Thoracic aorta (tissue), 2 donors: Measurements from ENCODE around the gene SLC25A11. TPM values are rescaled to one million over a fixed set of nuclear protein-coding genes. Genes with fewer than 3 reads are reported as not detected.

Experiments
- ATAC-seq: fragments of 150-250 bp; one replicate; pipeline ENCODE4 v1.8.0; 2017; ENCODE audit warnings: low read depth; ENCODE audit not compliant: insufficient number of reproducible peaks, low FRiP score
- DNase-seq: peaks from one replicate; pipeline ENCODE4 v3.0.0-alpha.2; 2020; ENCODE audit warnings: low spot score
- H3K27ac ChIP-seq, 2 donors: fragments of 200-600 bp; sonication (generic); 1 replicate in 1 of 2; 2 replicates in 1 of 2; pipeline ENCODE4 v1.5.1; 2016; ENCODE audit warnings: mild to moderate bottlenecking in 2 of 2, moderate library complexity in 2 of 2
- H3K27me3 ChIP-seq: fragments of 200-600 bp; sonication (generic); replicated peaks from 2 replicates; pipeline ENCODE4 v1.6.0; 2016; ENCODE audit warnings: mild to moderate bottlenecking; ENCODE audit not compliant: insufficient read depth
- H3K36me3 ChIP-seq: fragments of 200-600 bp; sonication (generic); one replicate; pipeline ENCODE4 v1.5.1; 2016
- H3K4me1 ChIP-seq, 2 donors: fragments of 200-600 bp; sonication (generic); 1 replicate in 1 of 2; 2 replicates in 1 of 2; pipeline versions ENCODE4 v1.5.1 to v1.6.0; 2016; ENCODE audit warnings: low read depth in 2 of 2, mild to moderate bottlenecking in 1 of 2; ENCODE audit not compliant: control insufficient read depth in 1 of 2
- H3K4me3 ChIP-seq: fragments of 200-600 bp; sonication (generic); 2 replicates; pipeline ENCODE4 v1.5.1; 2016; ENCODE audit warnings: mild to moderate bottlenecking
- H3K9me3 ChIP-seq: fragments of 200-600 bp; sonication (generic); 2 replicates; pipeline ENCODE4 v1.5.1; 2016
- total RNA-seq, 2 donors: library from RNA; depleted of rRNA; stranded (reverse); fragments of >200 nt; gene quantifications; one replicate each; pipeline versions ENCODE4 v1.1.0 to v1.2.3, GENCODE V29; 2016
- TF ChIP-seq, protein P1 (sequence below): fragments of 200-600 bp; sonication (generic); IDR thresholded peaks from one replicate; pipeline ENCODE4 v1.5.1; 2019; ENCODE audit warnings: antibody characterized with exemption

Gene SLC25A11
- total RNA-seq, 2 donors from 2014 or later, result 27.0 to 39.7 TPM

GRCh38 chr17:4939546-4939795 is 375 bp downstream of the SLC25A11 start:
- Histone ChIP-seq H3K4me1 (peaks cover 21 to 54% of the 10 kb centered on the region in 2 donors), H3K36me3 (peaks cover 22% of the 10 kb centered on the region), H3K4me3 (peak overlapping the region; percentile 92), H3K9me3 (no peaks in the 10 kb centered on the region), H3K27ac (peak overlapping the region; percentile 76 to 95), H3K27me3 (no peaks in the 10 kb centered on the region)
- ATAC-seq, result no peak
- TF ChIP-seq, protein P1, sequence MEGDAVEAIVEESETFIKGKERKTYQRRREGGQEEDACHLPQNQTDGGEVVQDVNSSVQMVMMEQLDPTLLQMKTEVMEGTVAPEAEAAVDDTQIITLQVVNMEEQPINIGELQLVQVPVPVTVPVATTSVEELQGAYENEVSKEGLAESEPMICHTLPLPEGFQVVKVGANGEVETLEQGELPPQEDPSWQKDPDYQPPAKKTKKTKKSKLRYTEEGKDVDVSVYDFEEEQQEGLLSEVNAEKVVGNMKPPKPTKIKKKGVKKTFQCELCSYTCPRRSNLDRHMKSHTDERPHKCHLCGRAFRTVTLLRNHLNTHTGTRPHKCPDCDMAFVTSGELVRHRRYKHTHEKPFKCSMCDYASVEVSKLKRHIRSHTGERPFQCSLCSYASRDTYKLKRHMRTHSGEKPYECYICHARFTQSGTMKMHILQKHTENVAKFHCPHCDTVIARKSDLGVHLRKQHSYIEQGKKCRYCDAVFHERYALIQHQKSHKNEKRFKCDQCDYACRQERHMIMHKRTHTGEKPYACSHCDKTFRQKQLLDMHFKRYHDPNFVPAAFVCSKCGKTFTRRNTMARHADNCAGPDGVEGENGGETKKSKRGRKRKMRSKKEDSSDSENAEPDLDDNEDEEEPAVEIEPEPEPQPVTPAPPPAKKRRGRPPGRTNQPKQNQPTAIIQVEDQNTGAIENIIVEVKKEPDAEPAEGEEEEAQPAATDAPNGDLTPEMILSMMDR, result no peak
- no peak for DNase-seq

- Histone ChIP-seq H3K27ac (peak overlapping the region; percentile 76 to 95), H3K4me1 (peaks cover 20 to 54% of the 10 kb centered on the region in 2 donors), H3K27me3 (no peaks in the 10 kb centered on the region), H3K36me3 (peaks cover 22% of the 10 kb centered on the region), H3K9me3 (no peaks in the 10 kb centered on the region), H3K4me3 (peak overlapping the region; percentile 92)
- ATAC-seq (no peak), DNase-seq (no peak)
- TF ChIP-seq, protein P1, result no peak
These were observed 929 bp downstream of the SLC25A11 start for GRCh38 chr17:4938688-4939545.

DNA sequence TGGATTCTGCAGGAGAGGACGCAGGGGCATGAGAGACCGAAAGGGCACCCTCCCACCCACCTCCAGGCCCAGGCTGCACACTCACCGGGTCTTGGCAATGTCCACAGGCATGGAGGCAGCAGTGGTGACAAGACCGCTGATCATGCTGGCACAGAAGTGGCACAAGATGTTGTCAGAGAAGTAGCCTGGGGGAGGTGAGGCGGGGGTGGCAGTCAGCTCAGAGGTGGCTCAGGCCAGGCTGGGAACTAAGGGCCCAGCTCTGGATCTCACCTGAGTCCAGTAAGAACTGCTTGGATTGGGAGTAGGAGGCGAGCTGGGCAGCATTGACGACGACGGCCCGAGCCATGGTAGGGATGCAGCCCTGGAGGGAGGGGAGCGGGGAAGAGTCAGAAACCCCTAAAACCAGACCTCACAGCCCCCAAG is 1.8 kb downstream of the SLC25A11 start:
- peaks cover 22% of the 10 kb centered on the region for H3K36me3 ChIP-seq
- peaks cover 20 to 47% of the 10 kb centered on the region in 2 donors for H3K4me1 ChIP-seq
- H3K27ac ChIP-seq, result no peak overlapping the region
- TF ChIP-seq, protein P1, result no peak
- no peak overlapping the region for H3K4me3 ChIP-seq
- no peaks in the 10 kb centered on the region for H3K9me3 ChIP-seq
- H3K27me3 ChIP-seq, result no peaks in the 10 kb centered on the region
- DNase-seq (no peak), ATAC-seq (no peak)

DNA sequence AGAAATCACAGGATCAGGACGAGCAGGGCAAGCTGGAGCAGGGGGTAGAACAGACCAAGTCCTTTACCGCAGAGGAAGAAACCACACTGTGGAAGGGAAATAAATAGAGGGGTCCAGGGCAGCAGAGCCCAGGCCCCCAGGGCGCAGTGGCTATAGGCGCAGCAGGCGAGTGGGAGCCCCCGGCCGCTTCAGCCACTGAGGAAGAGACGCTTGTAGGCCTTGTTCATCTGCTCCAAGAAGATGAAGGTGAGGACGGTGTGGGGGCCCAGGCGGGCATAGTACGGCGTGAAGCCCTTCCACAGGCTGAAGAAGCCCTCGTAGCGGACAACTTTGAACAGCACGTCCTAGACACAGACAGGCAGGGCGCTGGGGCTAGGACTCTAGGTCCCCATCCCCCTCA is 2.3 kb downstream of the SLC25A11 start:
- Histone ChIP-seq H3K36me3 (peaks cover 21% of the 10 kb centered on the region), H3K9me3 (no peaks in the 10 kb centered on the region), H3K4me3 (no peak overlapping the region), H3K27ac (no peak overlapping the region), H3K4me1 (peaks cover 20 to 41% of the 10 kb centered on the region in 2 donors), H3K27me3 (no peaks in the 10 kb centered on the region)
- TF ChIP-seq, protein P1, result no peak
- DNase-seq (no peak), ATAC-seq (no peak)

GRCh38 chr17:4936436-4936835 is 3.4 kb downstream of the SLC25A11 start:
- ATAC-seq, result no peak
- no peak for DNase-seq
- no peak overlapping the region for H3K4me3 ChIP-seq

More at GRCh38 chr17:4936436-4936835, 3.4 kb downstream of the SLC25A11 start:
- TF ChIP-seq, protein P1, result no peak
- H3K27me3 ChIP-seq, result no peaks in the 10 kb centered on the region
- peaks cover 19% of the 10 kb centered on the region for H3K36me3 ChIP-seq
- H3K27ac ChIP-seq, result no peak overlapping the region
- no peaks in the 10 kb centered on the region for H3K9me3 ChIP-seq
- H3K4me1 ChIP-seq, result peaks cover 17 to 30% of the 10 kb centered on the region in 2 donors
